ENCODE measurements around the gene CWC22.

- no peak for TF ChIP-seq POLR2A (IDR thresholded peaks at IDR 0.05)
- no peak for TF ChIP-seq CTCF (IDR thresholded peaks at IDR 0.05)
- TF ChIP-seq EP300 (IDR thresholded peaks at IDR 0.05): no peak
- TF ChIP-seq POLR2AphosphoS5 (IDR thresholded peaks at IDR 0.05): no peak
Observed at GRCh38 chr2:180001726-180002125, 5.4 kb downstream of the CWC22 start.
